ENCODE results near the gene NFIA.

Gene NFIA

GRCh38 chr1:61419657-61420056 lies 337.3 kb downstream of the NFIA start:
- DNase-seq, result no peak

DNA sequence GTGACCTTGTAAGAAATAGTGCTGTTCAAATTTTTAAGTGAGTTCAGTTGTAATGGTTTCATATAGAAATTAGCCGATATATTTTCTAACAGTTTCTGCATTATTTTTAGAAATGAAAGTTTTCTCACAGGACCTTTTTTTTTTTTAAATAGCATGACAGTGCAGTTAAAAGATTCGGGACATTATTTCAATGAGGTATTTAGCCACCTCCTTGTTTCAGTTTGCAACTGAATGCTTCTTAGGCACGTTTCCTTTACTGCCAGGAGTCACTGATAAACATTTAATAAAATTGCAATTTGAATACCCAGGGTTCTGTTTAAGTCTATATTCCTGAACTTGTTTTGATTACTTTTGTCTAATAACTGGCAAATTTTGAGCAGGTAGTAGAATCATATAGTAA lies 337.9 kb downstream of the NFIA start:
- DNase-seq, result no peak

GRCh38 chr1:61420909-61421835 lies 338.8 kb downstream of the NFIA start:
- no peak for DNase-seq

DNA sequence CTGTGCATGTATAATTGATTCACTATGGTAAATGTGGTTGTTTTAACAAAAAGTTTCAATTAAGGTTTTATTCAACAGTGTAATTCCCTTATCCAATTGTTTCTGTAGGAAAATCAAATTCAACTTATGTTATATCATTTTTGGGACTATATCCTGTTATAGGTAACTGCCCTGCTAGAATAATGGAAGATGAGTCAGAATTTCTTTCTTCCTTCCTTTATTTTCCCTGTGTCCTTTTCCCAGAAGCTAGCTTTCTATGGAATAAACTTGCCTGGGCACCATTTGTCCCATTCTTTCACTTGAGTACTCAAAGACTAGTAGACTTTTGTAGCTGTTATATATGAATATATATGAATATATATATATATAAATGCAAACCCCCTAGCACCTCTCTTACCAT lies 341.3 kb downstream of the NFIA start:
- no peak for DNase-seq

- no peak for DNase-seq
These were observed 342.0 kb downstream of the NFIA start for GRCh38 chr1:61424382-61424781.

- DNase-seq, result no peak
These were observed 342.7 kb downstream of the NFIA start for GRCh38 chr1:61425040-61425439.

GRCh38 chr1:61426254-61426653 lies 343.9 kb downstream of the NFIA start:
- DNase-seq, result no peak

GRCh38 chr1:61426885-61427284 lies 344.5 kb downstream of the NFIA start:
- DNase-seq, result no peak

DNA sequence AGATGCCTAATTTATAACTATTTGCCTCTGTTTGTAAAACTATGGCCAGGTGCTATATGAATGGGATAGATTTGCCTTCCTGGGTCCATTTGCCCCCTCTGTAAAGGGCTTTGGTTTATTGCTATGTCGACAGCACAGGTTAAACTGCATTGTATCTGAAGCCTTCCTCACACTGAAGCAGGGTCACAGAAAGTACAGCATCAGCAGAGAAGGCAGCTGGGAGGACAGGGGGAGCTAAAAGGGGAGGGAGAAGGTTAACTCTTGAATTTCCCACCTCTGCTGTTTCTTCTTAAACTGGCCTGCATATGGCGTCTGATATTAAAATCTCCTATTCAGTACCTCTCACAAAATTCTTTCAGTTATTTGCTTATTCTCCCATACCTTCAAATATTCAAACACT lies 345.1 kb downstream of the NFIA start:
- no peak for DNase-seq

DNA sequence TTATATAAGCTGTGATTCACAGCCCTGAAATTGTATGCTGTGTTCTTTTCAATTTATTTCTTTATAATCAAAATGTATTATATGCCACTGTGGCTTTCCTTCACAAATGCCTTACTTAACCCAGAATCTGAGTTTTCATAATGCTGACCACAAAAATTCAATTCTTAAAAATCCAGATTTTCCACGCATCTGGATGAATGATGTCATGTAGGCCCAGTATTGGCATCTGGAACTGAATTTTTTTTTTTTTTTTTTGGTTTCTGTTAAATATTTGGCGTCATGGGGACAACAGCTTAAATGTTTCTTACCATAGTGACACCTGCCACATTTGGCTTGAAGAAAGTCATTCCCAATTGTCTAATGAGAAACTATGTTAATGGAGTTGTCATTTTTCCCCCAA lies 345.8 kb downstream of the NFIA start:
- DNase-seq, result no peak

GRCh38 chr1:61432616-61433388 lies 350.4 kb downstream of the NFIA start:
- no peak for DNase-seq

- DNase-seq, result no peak
These were observed 351.3 kb downstream of the NFIA start for GRCh38 chr1:61433646-61434045.

GRCh38 chr1:61434276-61434675 lies 351.9 kb downstream of the NFIA start:
- DNase-seq, result no peak

DNA sequence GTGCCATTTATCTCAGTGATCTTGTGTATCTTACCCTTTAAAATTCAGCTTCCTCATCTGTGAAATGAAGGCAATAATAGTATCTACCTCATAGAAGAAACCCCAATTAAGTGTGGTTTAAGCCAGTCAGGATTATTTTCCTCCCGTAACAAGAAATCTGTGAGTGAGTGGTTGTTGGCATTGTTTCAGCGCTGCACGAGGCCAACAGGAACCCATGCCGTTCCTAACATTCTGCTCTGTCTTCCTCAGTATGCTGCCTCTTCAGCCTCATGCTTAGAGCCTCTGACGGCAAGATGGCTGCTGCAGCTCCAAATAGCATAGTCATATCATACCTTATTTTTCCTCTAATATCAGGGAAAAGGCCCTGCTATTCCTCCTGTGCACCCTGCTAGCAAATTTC lies 352.9 kb downstream of the NFIA start:
- DNase-seq, result no peak

DNA sequence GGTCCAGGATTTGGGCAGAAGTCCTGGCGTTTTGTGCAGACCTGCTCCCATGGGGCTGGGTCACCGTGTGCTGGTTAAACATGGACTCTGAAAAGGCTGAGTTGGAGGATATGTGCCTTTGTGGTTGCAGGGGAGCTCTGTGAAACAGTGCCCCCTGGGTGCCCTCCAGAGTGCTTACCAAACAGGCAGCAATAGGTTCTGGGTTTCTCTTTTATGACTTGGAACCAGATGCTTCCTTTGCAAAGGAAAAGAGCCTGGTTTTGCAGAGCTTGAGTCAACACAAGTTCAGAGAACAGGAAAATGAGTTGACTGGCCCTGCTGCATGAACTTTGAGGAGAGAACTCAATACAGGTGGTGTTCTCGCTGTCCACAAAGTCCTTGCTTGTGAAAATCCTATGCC lies 353.7 kb downstream of the NFIA start:
- no peak for DNase-seq

GRCh38 chr1:61436491-61437120 lies 354.2 kb downstream of the NFIA start:
- no peak for DNase-seq

DNA sequence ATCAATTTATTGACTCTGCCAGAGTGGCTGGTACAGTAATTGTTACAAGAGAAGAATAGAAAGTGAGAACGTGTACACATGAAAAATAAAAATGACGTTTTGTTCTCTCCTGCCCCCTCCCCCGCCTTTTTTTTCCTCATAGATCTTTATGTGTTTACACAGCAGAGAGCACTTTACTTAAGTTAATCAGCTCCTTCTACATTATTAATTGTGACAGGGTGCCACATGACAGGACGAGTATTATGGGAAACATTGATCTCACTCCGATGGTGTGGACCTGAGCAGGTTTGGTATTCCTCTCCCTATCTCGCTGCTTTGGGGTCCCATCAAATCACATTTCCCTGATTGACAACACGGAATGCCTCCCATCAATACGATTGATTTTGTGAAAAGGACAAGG lies 356.9 kb downstream of the NFIA start:
- no peak for DNase-seq

- DNase-seq, result no peak
These were observed 359.4 kb downstream of the NFIA start for GRCh38 chr1:61441723-61442262.

DNA sequence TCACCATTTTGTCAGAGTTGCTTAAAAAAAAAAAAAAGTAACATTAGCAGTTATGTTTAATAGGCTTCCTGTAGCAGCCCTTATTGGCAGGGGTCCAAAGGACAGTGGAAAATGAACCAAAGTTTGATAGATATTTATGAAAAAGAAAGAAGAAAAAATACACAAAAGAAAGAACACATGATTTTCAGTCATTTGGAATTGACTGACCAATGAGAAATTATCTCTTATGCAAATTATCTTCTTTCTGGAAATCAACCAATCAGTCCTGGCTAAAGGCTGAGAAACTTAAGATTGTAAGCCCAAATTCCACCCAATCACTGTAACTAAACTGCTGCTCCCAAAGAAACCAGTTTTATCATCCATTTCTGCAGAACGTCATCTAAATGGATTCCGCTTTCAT lies 360.2 kb downstream of the NFIA start:
- DNase-seq, result no peak

DNA sequence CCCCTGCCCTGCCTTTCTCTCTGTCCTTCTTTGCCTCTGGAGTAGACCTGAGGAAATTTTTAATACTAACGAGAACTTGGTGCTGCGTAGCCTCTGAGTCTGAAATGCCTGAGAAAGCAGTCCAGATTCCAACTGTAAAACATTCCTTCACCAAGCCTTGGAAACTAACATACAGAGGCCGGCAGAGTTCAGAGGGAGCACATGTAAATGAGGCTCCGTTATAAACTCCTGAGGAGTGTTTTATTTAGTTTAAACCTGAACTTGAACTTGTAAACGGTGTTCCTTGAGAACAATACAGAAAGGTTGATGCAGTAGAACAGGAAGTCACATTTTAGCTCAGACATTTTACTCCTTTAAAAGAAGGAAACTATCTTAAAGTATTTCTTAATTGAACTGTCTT lies 361.9 kb downstream of the NFIA start:
- no peak for DNase-seq

- DNase-seq, result no peak
These were observed 363.0 kb downstream of the NFIA start for GRCh38 chr1:61445269-61445825.

GRCh38 chr1:61446531-61446991 lies 364.2 kb downstream of the NFIA start:
- DNase-seq, result no peak

All from bone marrow (tissue), 2 donors.